Measurements from ENCODE around the gene RASA3. TPM values are rescaled to one million over a fixed set of nuclear protein-coding genes. Genes with fewer than 3 reads are reported as not detected.

RASA3 gene
- total RNA-seq, 1 donor from 2014 or later, result 41.1 TPM

- Mint-ChIP-seq H3K27ac (ENCODE audit: unreplicated experiment) (no peak overlapping the region), H3K4me3 (ENCODE audit: unreplicated experiment) (no peak overlapping the region), H3K4me1 (ENCODE audit: low read depth, unreplicated experiment) (no peaks in the 10 kb centered on the region), H3K36me3 (ENCODE audit: low read depth, unreplicated experiment) (peaks cover 42% of the 10 kb centered on the region), H3K27me3 (ENCODE audit: low read depth, unreplicated experiment) (no peaks in the 10 kb centered on the region), H3K9me3 (ENCODE audit: unreplicated experiment) (peaks cover 12% of the 10 kb centered on the region)
- Histone ChIP-seq H4K20me1 (ENCODE audit: insufficient read depth, low read length) (peaks cover 25% of the 10 kb centered on the region), H2AFZ (ENCODE audit: low read depth, low read length) (no peak overlapping the region), H3K27me3 (ENCODE audit: insufficient read depth, low read length) (no peaks in the 10 kb centered on the region), H3K9ac (ENCODE audit: low read length) (no peak overlapping the region), H3K27ac (ENCODE audit: low read depth, low read length) (no peak overlapping the region), H3K36me3 (ENCODE audit: insufficient read depth, low read length) (peaks cover 5% of the 10 kb centered on the region), H3K9me3 (ENCODE audit: insufficient read depth, low read depth, low read length) (no peaks in the 10 kb centered on the region), H3K4me1 (ENCODE audit: insufficient read depth, low read length) (no peaks in the 10 kb centered on the region), H3K4me3 (ENCODE audit: insufficient read depth, low read depth, low read length) (no peak overlapping the region), H3K4me2 (ENCODE audit: low read length) (no peak overlapping the region), H3K79me2 (ENCODE audit: insufficient read depth, low read length) (no peaks in the 10 kb centered on the region)
- TF ChIP-seq CTCF (IDR thresholded peaks at IDR 0.05; ENCODE audit: insufficient read depth, low read depth, low read length) (peak; percentile 24), EZH2 (IDR thresholded peaks at IDR 0.05; ENCODE audit: insufficient read depth, low read length) (no peak)
- FAIRE-seq (no peak), DNase-seq (ENCODE audit: low read depth) (no peak)
These were observed 181.0 kb downstream of the RASA3 start for GRCh38 chr13:113951246-113951999.

- Histone ChIP-seq H3K27me3 (ENCODE audit: insufficient read depth, low read length) (no peaks in the 10 kb centered on the region), H3K9ac (ENCODE audit: low read length) (no peak overlapping the region), H3K27ac (ENCODE audit: low read depth, low read length) (no peak overlapping the region), H3K79me2 (ENCODE audit: insufficient read depth, low read length) (no peaks in the 10 kb centered on the region), H3K4me3 (ENCODE audit: insufficient read depth, low read depth, low read length) (no peak overlapping the region), H3K9me3 (ENCODE audit: insufficient read depth, low read depth, low read length) (no peaks in the 10 kb centered on the region), H3K4me2 (ENCODE audit: low read length) (no peak overlapping the region), H3K36me3 (ENCODE audit: insufficient read depth, low read length) (peaks cover 5% of the 10 kb centered on the region), H3K4me1 (ENCODE audit: insufficient read depth, low read length) (no peaks in the 10 kb centered on the region), H2AFZ (ENCODE audit: low read depth, low read length) (no peak overlapping the region), H4K20me1 (ENCODE audit: insufficient read depth, low read length) (peaks cover 25% of the 10 kb centered on the region)
- Mint-ChIP-seq H3K36me3 (ENCODE audit: low read depth, unreplicated experiment) (peaks cover 38% of the 10 kb centered on the region), H3K27ac (ENCODE audit: unreplicated experiment) (no peak overlapping the region), H3K27me3 (ENCODE audit: low read depth, unreplicated experiment) (no peaks in the 10 kb centered on the region), H3K4me3 (ENCODE audit: unreplicated experiment) (no peak overlapping the region), H3K9me3 (ENCODE audit: unreplicated experiment) (peaks cover 10% of the 10 kb centered on the region), H3K4me1 (ENCODE audit: low read depth, unreplicated experiment) (no peaks in the 10 kb centered on the region)
- DNase-seq (ENCODE audit: low read depth), result no peak
- FAIRE-seq, result no peak
- TF ChIP-seq CTCF (IDR thresholded peaks at IDR 0.05; ENCODE audit: insufficient read depth, low read depth, low read length), result no peak
- TF ChIP-seq EZH2 (IDR thresholded peaks at IDR 0.05; ENCODE audit: insufficient read depth, low read length), result no peak
These were observed 181.8 kb downstream of the RASA3 start for GRCh38 chr13:113950451-113951245.

Measured in astrocyte (in vitro differentiated cells and primary cell).